Fibroblast of the conjunctiva (primary cell): Measurements from ENCODE around the gene TFCP2L1.
"Not testable (repeated sequence)": the region's sequence is repeated elsewhere in the genome, so short reads cannot be mapped to it uniquely, and the experiment has no call there.

Source experiments
- DNase-seq: peaks from one replicate; pipeline ENCODE4 v3.0.0-alpha.2; 2010; ENCODE audit warnings: low read depth

TFCP2L1 gene

GRCh38 chr2:121242175-121242875, 42.7 kb downstream of the TFCP2L1 start:
- DNase-seq: no peak

GRCh38 chr2:121241466-121241865, 43.5 kb downstream of the TFCP2L1 start:
- no peak for DNase-seq

GRCh38 chr2:121240436-121240835, 44.6 kb downstream of the TFCP2L1 start:
- DNase-seq: no peak

- no peak for DNase-seq
Measured at GRCh38 chr2:121239969-121240368, 45.0 kb downstream of the TFCP2L1 start.

- DNase-seq: no peak
Measured at GRCh38 chr2:121239471-121239870, 45.5 kb downstream of the TFCP2L1 start.

GRCh38 chr2:121238828-121239227, 46.2 kb downstream of the TFCP2L1 start:
- DNase-seq: no peak

- no peak for DNase-seq
Measured at GRCh38 chr2:121237980-121238665, 46.9 kb downstream of the TFCP2L1 start.

GRCh38 chr2:121237336-121237979, 47.5 kb downstream of the TFCP2L1 start:
- DNase-seq: no peak

GRCh38 chr2:121236650-121237180, 48.3 kb downstream of the TFCP2L1 start:
- DNase-seq: no peak

GRCh38 chr2:121236101-121236640, 48.8 kb downstream of the TFCP2L1 start:
- no peak for DNase-seq

- DNase-seq: no peak
Measured at GRCh38 chr2:121235542-121235941, 49.5 kb downstream of the TFCP2L1 start.

GRCh38 chr2:121234791-121235190, 50.2 kb downstream of the TFCP2L1 start:
- DNase-seq: no peak

- DNase-seq: no peak
Measured at GRCh38 chr2:121234144-121234543, 50.9 kb downstream of the TFCP2L1 start.

GRCh38 chr2:121233486-121234110, 51.4 kb downstream of the TFCP2L1 start:
- DNase-seq: no peak

- DNase-seq: no peak
Measured at GRCh38 chr2:121232626-121233265, 52.3 kb downstream of the TFCP2L1 start.

- DNase-seq: no peak
Measured at GRCh38 chr2:121231385-121232000, 53.5 kb downstream of the TFCP2L1 start.

- no peak for DNase-seq
Measured at GRCh38 chr2:121228521-121228920, 56.5 kb downstream of the TFCP2L1 start.

- DNase-seq: not testable (repeated sequence)
Measured at GRCh38 chr2:121227381-121228144, 57.4 kb downstream of the TFCP2L1 start.

- DNase-seq: not testable (repeated sequence)
Measured at GRCh38 chr2:121225681-121226080, 59.3 kb downstream of the TFCP2L1 start.

GRCh38 chr2:121220995-121221394, 64.0 kb downstream of the TFCP2L1 start:
- DNase-seq: no peak
